Karpas-422 (cell line): ENCODE data around the gene MAN2A1. TPM values are rescaled to one million over a fixed set of nuclear protein-coding genes. Genes with fewer than 3 reads are reported as not detected.

Source experiments
- DNase-seq: peaks from one replicate; pipeline ENCODE4 v3.0.0-alpha.2; 2015
- H2AFZ ChIP-seq: fragments of 200-600 bp; sonication (generic); 2 replicates; pipeline ENCODE4 v1.6.1; 2014; ENCODE audit warnings: antibody characterized with exemption, low read length, mixed read lengths
- H3K27ac ChIP-seq: fragments of 200-600 bp; sonication (generic); 2 replicates; pipeline ENCODE4 v1.5.1; 2014; ENCODE audit warnings: mild to moderate bottlenecking, low read length, moderate library complexity
- H3K27me3 ChIP-seq: fragments of 200-600 bp; sonication (generic); 2 replicates; pipeline ENCODE4 v1.6.1; 2014; ENCODE audit warnings: low read length, mixed read lengths
- H3K36me3 ChIP-seq: fragments of 200-600 bp; sonication (generic); 2 replicates; pipeline ENCODE4 v1.6.1; 2014; ENCODE audit warnings: low read length, mixed read lengths; ENCODE audit not compliant: insufficient read depth
- H3K4me1 ChIP-seq: fragments of 200-600 bp; sonication (generic); 2 replicates; pipeline ENCODE4 v1.6.1; 2014; ENCODE audit warnings: mild to moderate bottlenecking, low read length, mixed read lengths
- H3K4me2 ChIP-seq: fragments of 200-600 bp; sonication (generic); 2 replicates; pipeline ENCODE4 v1.6.1; 2014; ENCODE audit warnings: low read length, low read depth, mild to moderate bottlenecking; ENCODE audit not compliant: poor library complexity, severe bottlenecking
- H3K4me3 ChIP-seq: fragments of 200-600 bp; sonication (generic); 2 replicates; pipeline ENCODE4 v1.5.1; 2014; ENCODE audit warnings: mild to moderate bottlenecking, antibody characterized with exemption, low read length, mixed read lengths
- H3K79me2 ChIP-seq: fragments of 200-600 bp; sonication (generic); 2 replicates; pipeline ENCODE4 v1.6.1; 2014; ENCODE audit warnings: mild to moderate bottlenecking, low read length, mixed read lengths
- H3K9ac ChIP-seq: fragments of 200-600 bp; sonication (generic); 2 replicates; pipeline ENCODE4 v1.6.0; 2014; ENCODE audit warnings: low read length
- H3K9me2 ChIP-seq: fragments of 200-600 bp; sonication (generic), shearing (Covaris generic); replicated peaks from 2 replicates; pipeline ENCODE4 v1.6.0; 2014; ENCODE audit warnings: mild to moderate bottlenecking, low read length, moderate library complexity; ENCODE audit not compliant: insufficient read depth
- H3K9me3 ChIP-seq: fragments of 300-700, 200-600 bp; sonication (generic); 2 replicates; pipeline ENCODE4 v1.6.1; 2014; ENCODE audit warnings: low read length, mixed read lengths
- H4K20me1 ChIP-seq: fragments of 200-600 bp; sonication (generic); 2 replicates; pipeline ENCODE4 v1.6.1; 2014; ENCODE audit warnings: mild to moderate bottlenecking, antibody characterized with exemption, low read length, low read depth; ENCODE audit not compliant: insufficient read depth
- total RNA-seq: library from RNA; depleted of rRNA; stranded (reverse); fragments of >200 nt; shearing (Covaris generic); gene quantifications from 2 replicates; pipeline ENCODE4 v1.2.3, GENCODE V29; 2014; ENCODE audit warnings: low replicate concordance

Gene MAN2A1
- total RNA-seq, 1 experiment from 2014 or later: 20.3 TPM

- H3K27ac ChIP-seq: no peak overlapping the region
- H3K79me2 ChIP-seq: no peaks in the 10 kb centered on the region
- no peak overlapping the region for H3K4me2 ChIP-seq
- H3K4me1 ChIP-seq: no peaks in the 10 kb centered on the region
- no peak overlapping the region for H3K4me3 ChIP-seq
- no peak overlapping the region for H2AFZ ChIP-seq
- DNase-seq: no peak
- no peaks in the 10 kb centered on the region for H3K9me3 ChIP-seq
- H3K27me3 ChIP-seq: no peaks in the 10 kb centered on the region
- H3K9ac ChIP-seq: no peak overlapping the region
- H3K9me2 ChIP-seq: no peaks in the 10 kb centered on the region
- H3K36me3 ChIP-seq: no peaks in the 10 kb centered on the region
- H4K20me1 ChIP-seq: peaks cover 16% of the 10 kb centered on the region
Observed at GRCh38 chr5:109703166-109703565, 13.4 kb downstream of the MAN2A1 start.

- Histone ChIP-seq H3K27ac (no peak overlapping the region), H3K4me3 (no peak overlapping the region), H2AFZ (no peak overlapping the region), H3K9me3 (no peaks in the 10 kb centered on the region), H3K4me1 (no peaks in the 10 kb centered on the region), H3K79me2 (no peaks in the 10 kb centered on the region), H4K20me1 (peaks cover 12% of the 10 kb centered on the region), H3K9me2 (no peaks in the 10 kb centered on the region), H3K27me3 (no peaks in the 10 kb centered on the region), H3K4me2 (no peak overlapping the region), H3K36me3 (no peaks in the 10 kb centered on the region), H3K9ac (no peak overlapping the region)
- no peak for DNase-seq
Observed at GRCh38 chr5:109703829-109704228, 14.1 kb downstream of the MAN2A1 start.

- Histone ChIP-seq H3K9ac (no peak overlapping the region), H3K9me2 (no peaks in the 10 kb centered on the region), H3K36me3 (no peaks in the 10 kb centered on the region), H3K4me3 (no peak overlapping the region), H4K20me1 (peaks cover 12% of the 10 kb centered on the region), H3K4me2 (no peak overlapping the region), H3K27ac (no peak overlapping the region), H2AFZ (no peak overlapping the region), H3K79me2 (no peaks in the 10 kb centered on the region), H3K9me3 (no peaks in the 10 kb centered on the region), H3K27me3 (no peaks in the 10 kb centered on the region), H3K4me1 (no peaks in the 10 kb centered on the region)
- DNase-seq: no peak
Observed at GRCh38 chr5:109704282-109704952, 14.7 kb downstream of the MAN2A1 start.

- no peak overlapping the region for H3K4me3 ChIP-seq
- no peak overlapping the region for H3K27ac ChIP-seq
- H2AFZ ChIP-seq: no peak overlapping the region
- H3K9me2 ChIP-seq: no peaks in the 10 kb centered on the region
- H3K4me2 ChIP-seq: no peak overlapping the region
- peaks cover 10% of the 10 kb centered on the region for H4K20me1 ChIP-seq
- no peaks in the 10 kb centered on the region for H3K4me1 ChIP-seq
- no peaks in the 10 kb centered on the region for H3K27me3 ChIP-seq
- H3K9me3 ChIP-seq: no peaks in the 10 kb centered on the region
- no peak overlapping the region for H3K9ac ChIP-seq
- no peaks in the 10 kb centered on the region for H3K79me2 ChIP-seq
- no peak for DNase-seq
- no peaks in the 10 kb centered on the region for H3K36me3 ChIP-seq
Observed at GRCh38 chr5:109705596-109705995, 15.9 kb downstream of the MAN2A1 start.

- Histone ChIP-seq H3K27me3 (no peaks in the 10 kb centered on the region), H4K20me1 (peaks cover 7% of the 10 kb centered on the region), H3K4me1 (no peaks in the 10 kb centered on the region), H3K27ac (no peak overlapping the region), H3K9ac (no peak overlapping the region), H3K9me2 (no peaks in the 10 kb centered on the region), H3K9me3 (no peaks in the 10 kb centered on the region), H3K4me3 (no peak overlapping the region), H3K36me3 (no peaks in the 10 kb centered on the region), H3K79me2 (no peaks in the 10 kb centered on the region), H3K4me2 (no peak overlapping the region), H2AFZ (no peak overlapping the region)
- DNase-seq: no peak
Observed at GRCh38 chr5:109706095-109706494, 16.4 kb downstream of the MAN2A1 start.

- H4K20me1 ChIP-seq: peaks cover 11% of the 10 kb centered on the region
- DNase-seq: no peak
- no peak overlapping the region for H3K4me3 ChIP-seq
- no peak overlapping the region for H2AFZ ChIP-seq
- no peaks in the 10 kb centered on the region for H3K9me2 ChIP-seq
- no peaks in the 10 kb centered on the region for H3K4me1 ChIP-seq
- no peak overlapping the region for H3K4me2 ChIP-seq
- no peaks in the 10 kb centered on the region for H3K9me3 ChIP-seq
- no peaks in the 10 kb centered on the region for H3K36me3 ChIP-seq
- H3K27me3 ChIP-seq: no peaks in the 10 kb centered on the region
- H3K79me2 ChIP-seq: no peaks in the 10 kb centered on the region
- no peak overlapping the region for H3K27ac ChIP-seq
- H3K9ac ChIP-seq: no peak overlapping the region
Observed at GRCh38 chr5:109707531-109707930, 17.8 kb downstream of the MAN2A1 start.

- H3K27me3 ChIP-seq: no peaks in the 10 kb centered on the region
- no peak overlapping the region for H3K27ac ChIP-seq
- DNase-seq: no peak
- peaks cover 11% of the 10 kb centered on the region for H4K20me1 ChIP-seq
- H3K4me3 ChIP-seq: no peak overlapping the region
- H3K79me2 ChIP-seq: no peaks in the 10 kb centered on the region
- H3K9me2 ChIP-seq: no peaks in the 10 kb centered on the region
- H3K4me1 ChIP-seq: no peaks in the 10 kb centered on the region
- H2AFZ ChIP-seq: no peak overlapping the region
- H3K9me3 ChIP-seq: no peaks in the 10 kb centered on the region
- no peaks in the 10 kb centered on the region for H3K36me3 ChIP-seq
- H3K4me2 ChIP-seq: no peak overlapping the region
- H3K9ac ChIP-seq: no peak overlapping the region
Observed at GRCh38 chr5:109708813-109709212, 19.1 kb downstream of the MAN2A1 start.

- Histone ChIP-seq H3K9ac (no peak overlapping the region), H3K4me2 (no peak overlapping the region), H3K27ac (no peak overlapping the region), H2AFZ (no peak overlapping the region), H3K9me2 (no peaks in the 10 kb centered on the region), H3K79me2 (no peaks in the 10 kb centered on the region), H3K27me3 (no peaks in the 10 kb centered on the region), H3K9me3 (no peaks in the 10 kb centered on the region), H3K4me1 (no peaks in the 10 kb centered on the region), H4K20me1 (peaks cover 11% of the 10 kb centered on the region), H3K4me3 (no peak overlapping the region), H3K36me3 (no peaks in the 10 kb centered on the region)
- DNase-seq: no peak
Observed at GRCh38 chr5:109709225-109709624, 19.5 kb downstream of the MAN2A1 start.
